Tibial nerve (tissue), 4 donors: ENCODE results near the gene KANSL1L. TPM values are rescaled to one million over a fixed set of nuclear protein-coding genes. Genes with fewer than 3 reads are reported as not detected.

Experiments
- DNase-seq, 2 donors: peaks; one replicate each; pipeline ENCODE4 v3.0.0-alpha.2; 2019; ENCODE audit warnings: low spot score in 2 of 2
- H3K27ac ChIP-seq, 4 donors: fragments of 200-600 bp; sonication (generic) in 3 of 4; one replicate each; pipeline ENCODE4 v1.5.1; 2017 to 2019; ENCODE audit warnings: mild to moderate bottlenecking in 1 of 4
- H3K27me3 ChIP-seq, 2 donors: fragments of 200-600 bp; sonication (generic) in 1 of 2; one replicate each; pipeline versions ENCODE4 v1.5.1 to v1.6.0; 2017 to 2019
- H3K36me3 ChIP-seq, 3 donors: fragments of 200-600 bp; sonication (generic); one replicate each; pipeline ENCODE4 v1.5.1; 2018 to 2019
- H3K4me1 ChIP-seq, 4 donors: fragments of 200-600 bp; sonication (generic) in 3 of 4; one replicate each; pipeline ENCODE4 v1.5.1; 2017 to 2019
- H3K4me3 ChIP-seq, 4 donors: fragments of 200-600 bp; sonication (generic) in 3 of 4; one replicate each; pipeline ENCODE4 v1.5.1; 2017 to 2019; ENCODE audit warnings: mild to moderate bottlenecking in 1 of 4, moderate library complexity in 1 of 4
- H3K9me3 ChIP-seq, 4 donors: fragments of 200-600 bp; sonication (generic) in 3 of 4; one replicate each; pipeline ENCODE4 v1.5.1; 2017 to 2019
- CTCF ChIP-seq, 5 experiments: fragments of 200-600 bp in 3 of 5; fragments of 450-650 bp in 2 of 5; sonication (generic) in 3 of 5; IDR thresholded peaks; one replicate each; pipeline ENCODE4 v1.5.1; 2016 to 2019; ENCODE audit warnings: antibody characterized with exemption in 5 of 5, mild to moderate bottlenecking in 3 of 5, moderate library complexity in 2 of 5
- EP300 ChIP-seq, 2 donors: sonication (generic); formaldehyde crosslinking; IDR thresholded peaks; one replicate each; pipeline ENCODE4 v1.6.1; 2017; ENCODE audit warnings: antibody characterized with exemption in 2 of 2, mild to moderate bottlenecking in 1 of 2
- POLR2A ChIP-seq, 2 donors: fragments of 450-650 bp; IDR thresholded peaks; one replicate each; pipeline ENCODE4 v1.6.1; 2017; ENCODE audit warnings: antibody characterized with exemption in 2 of 2, mild to moderate bottlenecking in 2 of 2, moderate library complexity in 2 of 2
- WGBS, 2 donors: methylation state at CpG; one replicate each; pipeline ENCODE4 v1.1.5; 2018; 5-methylcytosine and 5-hydroxymethylcytosine counted together
- total RNA-seq, 4 donors: library from RNA; depleted of rRNA; stranded (reverse); fragments of >200 nt; gene quantifications; one replicate each; pipeline ENCODE4 v1.1.0, GENCODE V29; 2016

Gene KANSL1L
- total RNA-seq, 4 donors from 2014 or later = 87.0 to 141 (median 111) TPM

GRCh38 chr2:210050885-210051284 is 120.3 kb downstream of the KANSL1L start:
- Histone ChIP-seq H3K4me3 (no peak overlapping the region), H3K4me1 (no peaks in the 10 kb centered on the region), H3K27me3 (no peaks in the 10 kb centered on the region), H3K27ac (no peak overlapping the region), H3K36me3 (peaks cover 0 to 68% (median 0%) of the 10 kb centered on the region in 3 donors), H3K9me3 (peaks cover 0 to 30% (median 8%) of the 10 kb centered on the region in 4 donors)
- TF ChIP-seq POLR2A (IDR thresholded peaks at IDR 0.05) (no peak), CTCF (IDR thresholded peaks at IDR 0.05) (no peak), EP300 (IDR thresholded peaks at IDR 0.05) (no peak)
- no peak for DNase-seq
- WGBS, 2 donors = 91 to 93% methylated on average over 1 of the region's 1 CpG

- WGBS, 2 donors = 84 to 96% methylated on average over 1 of the region's 1 CpG
- Histone ChIP-seq H3K36me3 (peaks cover 0 to 68% (median 0%) of the 10 kb centered on the region in 3 donors), H3K9me3 (peaks cover 0 to 19% (median 8%) of the 10 kb centered on the region in 4 donors), H3K27me3 (no peaks in the 10 kb centered on the region), H3K27ac (no peak overlapping the region), H3K4me3 (no peak overlapping the region), H3K4me1 (no peaks in the 10 kb centered on the region)
- no peak for DNase-seq
- TF ChIP-seq EP300 (IDR thresholded peaks at IDR 0.05) (no peak), CTCF (IDR thresholded peaks at IDR 0.05) (no peak), POLR2A (IDR thresholded peaks at IDR 0.05) (no peak)
Observed at GRCh38 chr2:210049831-210050230, 121.4 kb downstream of the KANSL1L start.

- Histone ChIP-seq H3K4me3 (no peak overlapping the region), H3K4me1 (no peaks in the 10 kb centered on the region), H3K36me3 (peaks cover 0 to 71% (median 0%) of the 10 kb centered on the region in 3 donors), H3K27ac (no peak overlapping the region), H3K9me3 (peaks cover 0 to 10% (median 3%) of the 10 kb centered on the region in 4 donors), H3K27me3 (no peaks in the 10 kb centered on the region)
- DNase-seq = no peak
- TF ChIP-seq POLR2A (IDR thresholded peaks at IDR 0.05) = no peak
- no peak for TF ChIP-seq CTCF (IDR thresholded peaks at IDR 0.05)
- no peak for TF ChIP-seq EP300 (IDR thresholded peaks at IDR 0.05)
- 85 to 100% methylated on average over 2 of the region's 2 CpGs for whole genome bisulfite sequencing, 2 donors
Observed at GRCh38 chr2:210046851-210047500, 124.2 kb downstream of the KANSL1L start.

GRCh38 chr2:210038078-210038477 is 133.1 kb downstream of the KANSL1L start:
- TF ChIP-seq EP300 (IDR thresholded peaks at IDR 0.05) (no peak), POLR2A (IDR thresholded peaks at IDR 0.05) (no peak), CTCF (IDR thresholded peaks at IDR 0.05) (no peak)
- Histone ChIP-seq H3K27ac (no peak overlapping the region), H3K27me3 (no peaks in the 10 kb centered on the region), H3K4me3 (no peak overlapping the region), H3K36me3 (peaks cover 0 to 40% (median 0%) of the 10 kb centered on the region in 3 donors), H3K4me1 (no peaks in the 10 kb centered on the region), H3K9me3 (no peaks in the 10 kb centered on the region)
- no peak for DNase-seq
- 73 to 83% methylated on average over 3 of the region's 3 CpGs for WGBS, 2 donors

GRCh38 chr2:210035679-210036078 is 135.5 kb downstream of the KANSL1L start:
- Histone ChIP-seq H3K36me3 (peaks cover 0 to 29% (median 0%) of the 10 kb centered on the region in 3 donors), H3K4me3 (no peak overlapping the region), H3K9me3 (no peaks in the 10 kb centered on the region), H3K27ac (no peak overlapping the region), H3K4me1 (no peaks in the 10 kb centered on the region), H3K27me3 (no peaks in the 10 kb centered on the region)
- DNase-seq = no peak
- TF ChIP-seq CTCF (IDR thresholded peaks at IDR 0.05) (no peak), POLR2A (IDR thresholded peaks at IDR 0.05) (no peak), EP300 (IDR thresholded peaks at IDR 0.05) (no peak)
- WGBS, 2 donors = 96 to 98% methylated on average over 4 of the region's 4 CpGs
